GM12801 (cell line): ENCODE measurements around the gene PPP1R7.

Experiments
- TF ChIP-seq, protein P1 (sequence below): IDR thresholded peaks from one replicate; pipeline ENCODE4 v1.5.1; 2011; ENCODE audit warnings: control low read depth; ENCODE audit not compliant: insufficient read length; ENCODE audit errors: extremely low read depth

PPP1R7 gene

DNA sequence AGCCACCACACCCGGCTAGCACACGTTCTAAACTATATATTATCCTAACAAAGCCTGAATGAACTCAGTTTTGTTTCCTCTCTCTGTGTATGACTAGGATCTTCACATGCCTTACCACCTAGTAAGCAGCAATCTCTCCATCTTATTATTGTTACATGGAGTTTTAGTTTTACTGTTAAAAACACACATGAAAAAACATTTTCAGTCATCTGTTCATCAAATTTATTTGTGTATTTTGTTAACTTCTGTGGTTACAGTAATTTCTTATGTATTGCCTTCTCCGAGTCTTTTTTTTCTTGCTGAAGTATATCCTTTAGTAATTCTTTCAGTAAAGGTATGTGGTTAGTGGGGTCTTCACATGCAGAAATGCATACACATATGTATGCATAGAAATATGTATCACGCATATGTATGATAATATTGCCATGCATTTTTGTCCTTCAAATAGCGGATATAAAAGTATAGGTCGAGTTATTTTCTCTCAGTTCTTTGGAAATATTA lies 69.6 kb downstream of the PPP1R7 start:
- TF ChIP-seq, protein P1, sequence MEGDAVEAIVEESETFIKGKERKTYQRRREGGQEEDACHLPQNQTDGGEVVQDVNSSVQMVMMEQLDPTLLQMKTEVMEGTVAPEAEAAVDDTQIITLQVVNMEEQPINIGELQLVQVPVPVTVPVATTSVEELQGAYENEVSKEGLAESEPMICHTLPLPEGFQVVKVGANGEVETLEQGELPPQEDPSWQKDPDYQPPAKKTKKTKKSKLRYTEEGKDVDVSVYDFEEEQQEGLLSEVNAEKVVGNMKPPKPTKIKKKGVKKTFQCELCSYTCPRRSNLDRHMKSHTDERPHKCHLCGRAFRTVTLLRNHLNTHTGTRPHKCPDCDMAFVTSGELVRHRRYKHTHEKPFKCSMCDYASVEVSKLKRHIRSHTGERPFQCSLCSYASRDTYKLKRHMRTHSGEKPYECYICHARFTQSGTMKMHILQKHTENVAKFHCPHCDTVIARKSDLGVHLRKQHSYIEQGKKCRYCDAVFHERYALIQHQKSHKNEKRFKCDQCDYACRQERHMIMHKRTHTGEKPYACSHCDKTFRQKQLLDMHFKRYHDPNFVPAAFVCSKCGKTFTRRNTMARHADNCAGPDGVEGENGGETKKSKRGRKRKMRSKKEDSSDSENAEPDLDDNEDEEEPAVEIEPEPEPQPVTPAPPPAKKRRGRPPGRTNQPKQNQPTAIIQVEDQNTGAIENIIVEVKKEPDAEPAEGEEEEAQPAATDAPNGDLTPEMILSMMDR: no peak

DNA sequence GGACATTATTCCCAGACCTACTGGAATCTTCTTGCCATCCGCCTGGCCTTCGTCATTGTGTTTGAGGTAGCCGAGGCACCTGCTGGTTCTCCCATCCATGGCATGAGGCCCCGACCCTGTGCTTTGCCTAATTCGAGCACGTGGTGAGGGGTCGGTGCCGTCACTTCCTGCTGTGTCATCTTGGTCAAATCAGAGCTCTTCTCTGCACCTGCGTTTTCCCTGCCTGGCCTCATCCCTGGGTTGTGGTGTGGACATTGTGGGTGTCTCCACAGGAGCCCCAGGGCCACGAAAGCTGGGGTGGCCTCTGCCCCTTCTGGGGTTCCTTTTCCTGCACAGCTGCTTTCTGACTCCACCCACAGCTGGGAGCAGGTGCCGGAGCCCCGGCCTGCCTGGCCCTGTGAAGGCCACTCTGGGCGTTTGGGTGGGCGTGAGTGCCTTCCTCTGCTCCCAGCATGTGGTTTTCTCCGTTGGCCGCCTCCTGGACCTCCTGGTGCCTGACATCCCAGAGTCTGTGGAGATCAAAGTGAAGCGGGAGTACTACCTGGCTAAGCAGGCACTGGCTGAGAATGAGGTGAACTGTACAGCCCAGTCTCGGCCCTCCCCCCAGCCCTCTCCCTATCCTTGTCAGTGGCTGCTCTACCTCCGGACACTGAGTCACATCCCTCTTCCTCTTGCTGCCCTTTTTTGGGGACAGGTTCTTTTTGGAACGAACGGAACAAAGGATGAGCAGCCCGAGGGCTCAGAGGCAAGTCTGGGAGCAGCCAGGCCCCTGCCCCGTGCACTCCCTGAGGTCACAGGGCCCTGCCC lies 73.1 kb downstream of the PPP1R7 start:
- TF ChIP-seq, protein P1: no peak

DNA sequence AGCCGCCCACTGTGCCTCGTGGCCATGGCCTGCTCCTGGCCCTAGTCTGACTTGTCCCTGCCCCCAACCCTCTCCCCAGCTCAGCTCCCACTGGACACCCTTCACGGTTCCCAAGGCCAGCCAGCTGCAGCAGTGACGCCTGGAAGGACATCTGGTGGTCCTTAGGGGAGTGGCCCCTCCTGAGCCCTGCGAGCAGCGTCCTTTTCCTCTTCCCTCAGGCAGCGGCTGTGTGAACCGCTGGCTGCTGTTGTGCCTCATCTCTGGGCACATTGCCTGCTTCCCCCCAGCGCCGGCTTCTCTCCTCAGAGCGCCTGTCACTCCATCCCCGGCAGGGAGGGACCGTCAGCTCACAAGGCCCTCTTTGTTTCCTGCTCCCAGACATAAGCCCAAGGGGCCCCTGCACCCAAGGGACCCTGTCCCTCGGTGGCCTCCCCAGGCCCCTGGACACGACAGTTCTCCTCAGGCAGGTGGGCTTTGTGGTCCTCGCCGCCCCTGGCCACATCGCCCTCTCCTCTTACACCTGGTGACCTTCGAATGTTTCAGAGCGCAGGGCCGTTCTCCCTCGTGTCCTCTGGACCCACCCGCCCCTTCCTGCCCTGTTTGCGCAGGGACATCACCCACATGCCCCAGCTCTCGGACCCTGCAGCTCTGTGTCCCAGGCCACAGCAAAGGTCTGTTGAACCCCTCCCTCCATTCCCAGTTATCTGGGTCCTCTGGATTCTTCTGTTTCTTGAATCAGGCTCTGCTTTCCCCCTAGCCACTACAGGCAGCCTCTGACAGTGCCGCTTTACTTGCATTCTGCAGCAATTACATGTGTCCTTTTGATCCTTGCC lies 74.0 kb downstream of the PPP1R7 start:
- TF ChIP-seq, protein P1: no peak

DNA sequence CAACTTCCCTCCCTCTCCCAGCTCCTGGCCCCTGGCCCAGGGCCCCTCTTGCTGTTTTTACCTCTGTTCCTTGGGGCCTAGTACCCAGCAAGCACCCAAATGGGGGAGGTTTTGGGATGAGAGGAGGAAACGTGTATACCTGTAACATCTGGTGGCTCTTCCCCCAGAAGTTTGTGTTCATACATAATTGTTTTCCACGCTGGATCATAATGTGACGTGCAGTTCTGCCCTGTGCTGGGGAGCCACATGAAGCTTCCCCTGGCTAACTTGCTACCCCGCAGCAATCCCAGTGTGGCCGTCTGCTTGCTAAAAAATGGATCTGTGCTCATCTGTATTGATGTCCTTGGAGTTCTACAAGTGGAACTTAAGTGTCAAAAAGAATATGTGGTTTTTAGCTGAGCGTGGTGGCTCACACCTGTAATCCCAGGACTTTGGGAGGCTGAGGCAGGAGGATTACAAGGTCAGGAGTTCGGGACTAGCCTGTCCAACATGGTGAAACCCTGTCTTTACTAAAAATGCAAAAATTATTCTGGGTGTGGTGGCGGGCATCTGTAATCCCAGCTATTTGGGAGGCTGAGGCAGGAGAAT lies 74.7 kb downstream of the PPP1R7 start:
- TF ChIP-seq, protein P1: no peak

DNA sequence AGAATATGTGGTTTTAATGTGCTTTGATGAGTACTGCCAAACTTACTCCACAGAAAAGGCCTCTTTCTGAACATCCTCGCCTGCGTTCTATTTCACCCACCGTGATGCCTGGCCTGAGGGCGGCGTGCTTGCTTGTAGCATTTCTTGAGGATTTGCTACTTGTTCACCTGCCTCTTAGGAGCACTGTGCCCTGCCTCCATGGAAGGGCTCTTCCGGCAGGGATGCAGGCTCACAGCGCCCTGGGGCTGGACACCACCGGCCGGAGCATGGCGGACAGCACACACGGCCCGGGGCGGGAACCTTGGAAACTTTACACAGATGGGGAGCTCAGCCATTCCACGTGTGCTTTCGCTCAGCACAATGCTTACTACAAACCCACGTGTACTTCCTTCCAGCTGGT lies 75.3 kb downstream of the PPP1R7 start:
- TF ChIP-seq, protein P1: no peak

DNA sequence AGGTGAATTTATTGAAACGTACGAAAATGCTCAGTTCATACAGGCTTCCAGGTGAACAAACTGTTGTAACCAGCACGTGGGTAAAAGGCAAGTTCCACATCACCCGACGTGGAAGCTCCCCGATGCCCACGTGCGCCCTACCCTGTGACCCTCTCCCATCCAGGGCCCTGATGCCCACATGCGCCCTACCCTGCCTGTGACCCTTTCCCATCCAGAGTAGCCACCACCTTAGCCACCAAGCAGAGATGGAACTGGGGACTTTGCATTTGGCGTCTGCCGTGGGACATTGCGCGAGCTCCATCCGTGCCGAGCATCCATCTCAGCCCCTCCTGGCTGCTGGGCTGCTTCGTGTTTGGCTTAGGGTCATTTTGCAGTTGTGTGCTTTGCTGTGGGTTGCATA lies 75.7 kb downstream of the PPP1R7 start:
- TF ChIP-seq, protein P1: no peak
